Heart left ventricle (tissue), 16 donors: ENCODE measurements around the gene SPIN1. TPM values are rescaled to one million over a fixed set of nuclear protein-coding genes. Genes with fewer than 3 reads are reported as not detected.
"Not testable (repeated sequence)": the region's sequence is repeated elsewhere in the genome, so short reads cannot be mapped to it uniquely, and the experiment has no call there.

Experiments
- ATAC-seq, 4 donors: fragments of 200-7000 bp; cut with Tn5 transposase; one replicate each; pipeline ENCODE4 v1.9.1; 2020 to 2022; ENCODE audit warnings: moderate library complexity in 4 of 4, mild to moderate bottlenecking in 3 of 4, moderate number of reproducible peaks in 1 of 4
- DNase-seq, 5 donors: peaks; one replicate each; pipeline ENCODE4 v3.0.0-alpha.2; 2020
- H3K27ac ChIP-seq, 12 donors: fragments of 200-600 bp; sonication (generic) in 4 of 12; one replicate each; pipeline versions ENCODE4 v1.5.0 to v1.8.0; 2016 to 2022; ENCODE audit warnings: mild to moderate bottlenecking in 2 of 12
- H3K27me3 ChIP-seq, 9 donors: fragments of 200-600 bp; sonication (generic) in 2 of 9; one replicate each; pipeline versions ENCODE4 v1.5.1 to v1.8.0; 2016 to 2022; ENCODE audit warnings: mild to moderate bottlenecking in 3 of 9
- H3K36me3 ChIP-seq, 9 donors: fragments of 200-600 bp; sonication (generic) in 2 of 9; one replicate each; pipeline versions ENCODE4 v1.5.0 to v1.8.0; 2018 to 2022; ENCODE audit warnings: mild to moderate bottlenecking in 2 of 9
- H3K4me1 ChIP-seq, 12 donors: fragments of 200-600 bp; sonication (generic) in 4 of 12; one replicate each; pipeline versions ENCODE4 v1.5.0 to v1.8.0; 2016 to 2022; ENCODE audit warnings: mild to moderate bottlenecking in 3 of 12
- H3K4me3 ChIP-seq, 12 donors: fragments of 200-600 bp; sonication (generic) in 4 of 12; one replicate each; pipeline versions ENCODE4 v1.5.0 to v1.8.0; 2017 to 2022; ENCODE audit warnings: mild to moderate bottlenecking in 9 of 12, moderate library complexity in 4 of 12
- H3K9me3 ChIP-seq, 12 donors: fragments of 200-600 bp; sonication (generic) in 4 of 12; one replicate each; pipeline versions ENCODE4 v1.5.0 to v1.8.0; 2016 to 2022; ENCODE audit warnings: mild to moderate bottlenecking in 1 of 12
- CTCF ChIP-seq, 12 donors: fragments of 200-600 bp; sonication (generic) in 4 of 12; IDR thresholded peaks; one replicate each; pipeline versions ENCODE4 v1.5.0 to v1.8.0; 2018 to 2022; ENCODE audit warnings: antibody characterized with exemption in 12 of 12, mild to moderate bottlenecking in 5 of 12
- POLR2A ChIP-seq, 2 donors: fragments of 450-650 bp; IDR thresholded peaks; one replicate each; pipeline ENCODE4 v1.6.1; 2017; ENCODE audit warnings: antibody characterized with exemption in 2 of 2, mild to moderate bottlenecking in 2 of 2, moderate library complexity in 2 of 2
- WGBS, 4 donors: extraction: QIAGEN DNeasy Blood & Tissue Kit in 2 of 4; methylation state at CpG; one replicate each; pipeline versions ENCODE4 v1.1.5 to v1.1.7; 2013 to 2018; 5-methylcytosine and 5-hydroxymethylcytosine counted together
- intact Hi-C, 10 donors: fragments of 100-400 bp; cut with DNase I; formaldehyde crosslinking; loops; one replicate each; pipeline versions ENCODE4 v1.11.1 to v1.14.2; 2022
- polyA plus RNA-seq, 2 donors: library from polyadenylated mRNA; stranded (reverse); fragments of 200-250 nt; gene quantifications; one replicate each; pipeline ENCODE4 v1.2.3, GENCODE V29; 2013
- total RNA-seq, 9 donors: library from RNA; depleted of rRNA in 2 of 9; stranded (reverse); fragments of >200 nt in 2 of 9; fragmentation: NEBNext Ultra II Directional in 3 of 9; extraction: Animal tissue kit (Norgen Biotek cat#: 25700) in 3 of 9; gene quantifications; one replicate each; pipeline versions ENCODE4 v1.1.0 to v1.2.4, GENCODE V29; 2016 to 2023
- donor health status: ischemic (EF 13 %, LVEDD 7.1; RV severe dilation, severe dysfunction).
- donor health status: healthy with polysubstance abuse.
- donor health status: DM: no; HTN: yes; CAD: no.
- donor health status: DM: no; HTN: no; CAD: no.
- donor health status: ischemic (EF 25% LVEDD 6.9; RV normal size, moderate dysfunction).
- donor health status: ischemic (EF 25% LVEDD 5.7; RV mildly dilated, moderate dysfunction).
- donor health status: healthy.
- donor health status: DM: yes; HTN: yes; CAD: no.
- donor health status: ischemic (EF 35%, LVEDD 5.7; RV mildly dilated, moderate dysfunction).
- donor health status: nonischemic (EF 11% LVEDD 7.7; RV severe dilation, severe dysfunction).
- donor health status: DM: yes; HTN: yes; CAD: no.
- donor health status: PGD.
- donor health status: ischemic (EF 29% LVEDD 5.4; RV normal size, mild dysfunction).
- donor health status: nonischemic (EF 23%, LVEDD 6.1; RV moderate dilation, normal function).

SPIN1 gene
- total and polyA plus RNA-seq, 11 donors: 17.8 to 61.2 (median 43.4) TPM

GRCh38 chr9:88379352-88379751, 8.9 kb upstream of the SPIN1 start:
- no peak overlapping the region for H3K4me3 ChIP-seq
- ATAC-seq (no peak), DNase-seq (no peak)
- no peaks in the 10 kb centered on the region for H3K27me3 ChIP-seq
- no peaks in the 10 kb centered on the region for H3K4me1 ChIP-seq
- intact Hi-C loops: no loop called here
- no peak for TF ChIP-seq POLR2A (IDR thresholded peaks at IDR 0.05)
- no peak for TF ChIP-seq CTCF (IDR thresholded peaks at IDR 0.05)
- no peaks in the 10 kb centered on the region for H3K36me3 ChIP-seq
- peaks cover 0 to 10% (median 0%) of the 10 kb centered on the region in 12 donors for H3K9me3 ChIP-seq
- WGBS, 4 donors: 81 to 91% (median 90%) methylated on average over 3 of the region's 3 CpGs
- H3K27ac ChIP-seq: no peak overlapping the region

DNA sequence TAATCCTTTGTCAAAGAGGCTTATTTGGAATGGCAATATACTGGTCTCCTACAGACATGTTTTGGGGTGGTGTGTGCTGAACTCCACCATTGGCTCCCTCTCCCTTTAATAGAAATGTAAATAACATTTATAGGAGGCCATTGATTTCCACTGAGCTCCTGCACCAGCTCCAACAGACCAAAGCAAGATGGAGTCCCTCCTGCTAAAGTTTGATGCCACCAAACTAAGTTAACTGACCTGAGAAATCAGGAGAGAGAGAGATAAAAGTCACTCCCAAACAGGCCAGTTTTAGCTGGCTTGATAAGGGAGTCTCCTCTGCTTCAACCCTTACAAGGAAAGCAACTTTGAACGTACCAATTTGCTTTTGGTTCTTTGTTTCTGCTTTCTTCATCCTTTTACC, 8.1 kb upstream of the SPIN1 start:
- no peak for ATAC-seq
- intact Hi-C loops: loop anchor here in 4 of 10 donors (10.0 kb wide), 4 partner anchors 155 to 275 kb away; partner anchors contain the start of gene NXNL2 (in 1 of the 4)

GRCh38 chr9:88381322-88381721, 6.9 kb upstream of the SPIN1 start:
- intact Hi-C loops: loop anchor here in 4 of 10 donors (10.0 kb wide), 4 partner anchors 153 to 277 kb away; partner anchors contain the start of gene NXNL2 (in 1 of the 4)
- not testable (repeated sequence) for ATAC-seq
- WGBS, 4 donors: 92 to 96% (median 93%) methylated on average over 10 of the region's 10 CpGs

More for the DNA sequence above, 8.1 kb upstream of the SPIN1 start:
- 52 to 67% (median 60%) methylated on average over 1 of the region's 1 CpG for WGBS, 4 donors
- H3K4me3 ChIP-seq: no peak overlapping the region
- peaks cover 0 to 10% (median 0%) of the 10 kb centered on the region in 12 donors for H3K9me3 ChIP-seq
- H3K4me1 ChIP-seq: no peaks in the 10 kb centered on the region
- no peak for DNase-seq
- H3K27me3 ChIP-seq: no peaks in the 10 kb centered on the region
- H3K27ac ChIP-seq: no peak overlapping the region
- H3K36me3 ChIP-seq: no peaks in the 10 kb centered on the region
- TF ChIP-seq POLR2A (IDR thresholded peaks at IDR 0.05) (no peak), CTCF (IDR thresholded peaks at IDR 0.05) (no peak)

DNA sequence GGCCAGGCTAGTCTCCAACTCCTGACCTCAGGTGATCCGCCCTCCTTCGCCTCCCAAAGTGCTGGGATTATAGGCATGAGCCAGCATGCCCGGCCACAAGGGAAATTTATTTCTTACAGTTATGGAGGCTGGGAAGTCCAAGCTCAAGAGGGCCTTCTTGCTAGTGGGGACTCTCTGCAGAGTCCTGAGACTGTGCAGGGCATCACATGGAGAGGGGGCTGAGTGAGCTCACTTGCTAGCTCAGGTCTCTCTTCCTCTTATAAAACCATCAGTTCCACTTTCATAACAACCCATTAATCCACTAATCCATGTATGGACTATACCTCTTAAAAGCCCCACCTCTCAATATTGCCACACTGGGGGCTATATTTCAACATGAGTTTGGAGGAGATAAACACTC, 5.1 kb upstream of the SPIN1 start:
- H3K36me3 ChIP-seq: no peaks in the 10 kb centered on the region
- no peak for ATAC-seq
- no peaks in the 10 kb centered on the region for H3K9me3 ChIP-seq
- no peaks in the 10 kb centered on the region for H3K27me3 ChIP-seq
- TF ChIP-seq POLR2A (IDR thresholded peaks at IDR 0.05): no peak
- no peak for TF ChIP-seq CTCF (IDR thresholded peaks at IDR 0.05)
- intact Hi-C loops: loop anchor here in 4 of 10 donors (10.0 kb wide), 4 partner anchors 152 to 278 kb away; partner anchors contain the start of gene NXNL2 (in 1 of the 4)
- H3K4me3 ChIP-seq: no peak overlapping the region
- WGBS, 4 donors: 94 to 98% (median 95%) methylated on average over 3 of the region's 3 CpGs
- H3K27ac ChIP-seq: no peak overlapping the region
- peaks cover 0 to 16% (median 5%) of the 10 kb centered on the region in 12 donors for H3K4me1 ChIP-seq
- DNase-seq: no peak

More at GRCh38 chr9:88381322-88381721, 6.9 kb upstream of the SPIN1 start:
- not testable (repeated sequence) for H3K27ac ChIP-seq, H3K27me3 ChIP-seq, H3K4me3 ChIP-seq, DNase-seq, H3K36me3 ChIP-seq, H3K4me1 ChIP-seq
- H3K9me3 ChIP-seq: peaks cover 0 to 10% (median 0%) of the 10 kb centered on the region in 12 donors

DNA sequence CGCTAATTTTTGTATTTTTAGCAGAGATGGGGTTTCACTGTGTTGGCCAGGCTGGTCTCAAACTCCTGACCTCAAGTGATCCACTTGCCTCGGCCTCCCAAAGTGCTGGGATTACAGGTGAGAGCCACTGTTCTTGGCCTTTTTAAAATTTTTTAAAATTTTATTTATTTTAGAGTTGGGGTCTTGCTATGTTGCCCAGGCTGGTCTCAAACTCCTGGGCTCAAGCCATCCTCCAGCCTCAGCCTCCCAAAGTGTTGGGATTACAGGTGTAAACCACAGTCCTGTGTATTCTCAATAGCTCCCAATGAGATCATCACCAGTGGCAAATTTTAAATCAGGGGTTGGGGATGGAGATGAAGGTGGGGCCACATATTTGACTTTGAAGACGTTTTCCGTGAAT, 2.1 kb upstream of the SPIN1 start:
- DNase-seq, H3K27me3 ChIP-seq, H3K27ac ChIP-seq, H3K9me3 ChIP-seq, H3K4me3 ChIP-seq, ATAC-seq, H3K36me3 ChIP-seq: not testable (repeated sequence)
- intact Hi-C loops: loop anchor here in 6 of 10 donors (5.0 to 10.0 kb wide), 7 partner anchors 149 to 281 kb away; partner anchors contain the start of gene NXNL2 (in 1 of the 6)
- H3K4me1 ChIP-seq: peaks cover 0 to 35% (median 19%) of the 10 kb centered on the region in 12 donors
- whole genome bisulfite sequencing, 4 donors: 86 to 95% (median 92%) methylated on average over 4 of the region's 4 CpGs
